AG04450 (cell line): ENCODE results near the gene EXOC6B. TPM values are rescaled to one million over a fixed set of nuclear protein-coding genes. Genes with fewer than 3 reads are reported as not detected.

ENCODE experiments used
- CTCF ChIA-PET: fragments of 300-600, 350-600 bp; formaldehyde crosslinking; extraction: SDS; loops from one replicate; lab custom pipeline; 2022; ENCODE audit warnings: antibody characterized with exemption, inconsistent platforms; lab: Charles Lee
- POLR2A ChIA-PET: fragments of 350-600 bp; formaldehyde crosslinking; extraction: SDS; loops from one replicate; lab custom pipeline; 2021; ENCODE audit warnings: antibody characterized with exemption, inconsistent platforms; lab: Yijun Ruan, JAX
- DNase-seq: peaks from one replicate; pipeline ENCODE4 v3.0.0-alpha.2; 2011; ENCODE audit warnings: low read depth, low spot score
- H3K27ac ChIP-seq: one replicate; pipeline ENCODE4 v1.5.1; 2012; ENCODE audit warnings: low read depth, low read length, control low read depth
- H3K27me3 ChIP-seq: one replicate; pipeline ENCODE4 v1.6.0; 2012; ENCODE audit warnings: low read length; ENCODE audit not compliant: control insufficient read depth, insufficient read depth
- H3K4me3 ChIP-seq: 2 replicates; pipeline ENCODE4 v1.5.1; 2011; ENCODE audit warnings: mild to moderate bottlenecking, low read depth, low read length, control low read depth
- H3K9me3 ChIP-seq: 2 replicates; pipeline ENCODE4 v1.5.1; 2012; ENCODE audit warnings: low read length; ENCODE audit not compliant: control insufficient read depth, insufficient read depth
- polyA plus RNA-seq: library from polyadenylated mRNA; depleted of rRNA; stranded (reverse); fragments of >200 nt; gene quantifications from 2 replicates; pipeline ENCODE4 v1.2.3, GENCODE V29; 2011
- TF ChIP-seq, protein P1 (sequence below): IDR thresholded peaks from 2 replicates; pipeline ENCODE4 v1.5.1; 2011; ENCODE audit warnings: low read depth, low read length, control low read depth, inconsistent platforms

EXOC6B gene
- polyA plus RNA-seq, 1 experiment = 28.7 TPM

DNA sequence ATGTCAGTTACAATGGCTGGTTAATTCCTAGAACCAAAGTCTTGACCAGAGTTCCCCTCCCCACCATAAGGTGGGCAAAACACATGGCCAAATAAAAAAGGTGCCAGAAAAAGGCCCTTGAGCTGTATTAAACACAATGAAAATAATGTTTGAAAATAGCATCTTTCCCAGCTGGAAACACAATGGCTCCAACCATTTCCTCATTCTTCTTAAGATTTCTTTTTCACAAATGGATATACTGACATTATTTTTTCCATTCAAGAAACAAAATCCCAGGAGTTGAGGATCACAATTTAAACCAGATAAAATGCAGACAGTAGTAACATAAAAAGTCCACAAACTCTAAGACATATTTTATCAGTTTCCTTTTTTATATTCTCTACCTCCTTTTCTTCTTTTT is 143.8 kb downstream of the EXOC6B start:
- Histone ChIP-seq H3K27ac (no peak overlapping the region), H3K9me3 (no peaks in the 10 kb centered on the region), H3K4me3 (no peak overlapping the region), H3K27me3 (no peaks in the 10 kb centered on the region)
- ChIA-PET CTCF (no interaction called here), POLR2A (interaction anchor here (0.7 kb wide), 1 partner anchor 20 kb away, joined by 5 read pairs; no protein-coding TSS in a partner anchor)
- TF ChIP-seq, protein P1, sequence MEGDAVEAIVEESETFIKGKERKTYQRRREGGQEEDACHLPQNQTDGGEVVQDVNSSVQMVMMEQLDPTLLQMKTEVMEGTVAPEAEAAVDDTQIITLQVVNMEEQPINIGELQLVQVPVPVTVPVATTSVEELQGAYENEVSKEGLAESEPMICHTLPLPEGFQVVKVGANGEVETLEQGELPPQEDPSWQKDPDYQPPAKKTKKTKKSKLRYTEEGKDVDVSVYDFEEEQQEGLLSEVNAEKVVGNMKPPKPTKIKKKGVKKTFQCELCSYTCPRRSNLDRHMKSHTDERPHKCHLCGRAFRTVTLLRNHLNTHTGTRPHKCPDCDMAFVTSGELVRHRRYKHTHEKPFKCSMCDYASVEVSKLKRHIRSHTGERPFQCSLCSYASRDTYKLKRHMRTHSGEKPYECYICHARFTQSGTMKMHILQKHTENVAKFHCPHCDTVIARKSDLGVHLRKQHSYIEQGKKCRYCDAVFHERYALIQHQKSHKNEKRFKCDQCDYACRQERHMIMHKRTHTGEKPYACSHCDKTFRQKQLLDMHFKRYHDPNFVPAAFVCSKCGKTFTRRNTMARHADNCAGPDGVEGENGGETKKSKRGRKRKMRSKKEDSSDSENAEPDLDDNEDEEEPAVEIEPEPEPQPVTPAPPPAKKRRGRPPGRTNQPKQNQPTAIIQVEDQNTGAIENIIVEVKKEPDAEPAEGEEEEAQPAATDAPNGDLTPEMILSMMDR = no peak
- DNase-seq = no peak

DNA sequence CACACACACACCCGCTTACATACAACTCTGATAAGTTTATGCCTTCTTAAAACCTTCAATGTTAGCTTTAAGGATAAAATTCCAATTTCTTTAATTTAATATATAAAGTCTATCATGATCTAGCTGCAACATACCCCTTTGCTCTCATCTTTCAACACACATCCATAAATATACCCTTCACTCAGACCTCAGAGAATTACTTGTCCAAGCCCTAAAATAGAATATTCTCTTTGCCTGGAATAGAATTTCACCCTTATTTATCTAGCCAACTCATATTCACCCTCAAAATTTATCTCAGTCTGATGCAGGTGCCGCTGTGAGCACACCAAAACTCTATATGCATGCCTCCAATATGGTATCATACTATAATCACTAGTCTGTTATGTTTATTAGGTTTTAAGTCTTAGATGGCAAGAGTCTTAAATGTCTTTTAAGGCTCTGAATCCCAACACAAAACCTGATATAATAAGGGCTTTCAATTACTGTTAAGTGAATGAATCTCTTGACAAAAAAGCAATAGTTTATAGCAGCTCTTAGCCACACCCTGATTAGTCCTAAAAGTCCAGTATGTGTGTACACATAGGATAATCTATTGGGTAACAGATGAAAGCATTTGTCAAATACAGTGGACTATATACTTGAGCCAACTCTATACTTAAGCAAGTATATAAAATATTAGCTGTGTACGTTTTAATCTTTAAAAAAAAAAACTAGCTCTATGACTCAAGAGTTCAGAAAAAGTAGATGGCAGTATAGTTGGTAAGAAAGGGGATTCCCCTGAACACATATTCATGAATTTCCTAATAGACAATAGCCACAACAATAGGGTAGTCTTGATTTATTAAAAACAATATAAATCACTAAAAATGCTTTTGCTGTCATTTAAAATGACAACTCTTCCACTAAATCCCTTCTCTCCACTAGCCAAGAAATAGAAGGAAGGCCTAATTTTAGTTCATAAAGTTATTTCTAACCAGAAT is 144.5 kb downstream of the EXOC6B start:
- H3K4me3 ChIP-seq = no peak overlapping the region
- CTCF ChIA-PET = interaction anchor here (0.6 kb wide), 1 partner anchor 1167 kb away, joined by 3 read pairs; no protein-coding TSS in a partner anchor

DNA sequence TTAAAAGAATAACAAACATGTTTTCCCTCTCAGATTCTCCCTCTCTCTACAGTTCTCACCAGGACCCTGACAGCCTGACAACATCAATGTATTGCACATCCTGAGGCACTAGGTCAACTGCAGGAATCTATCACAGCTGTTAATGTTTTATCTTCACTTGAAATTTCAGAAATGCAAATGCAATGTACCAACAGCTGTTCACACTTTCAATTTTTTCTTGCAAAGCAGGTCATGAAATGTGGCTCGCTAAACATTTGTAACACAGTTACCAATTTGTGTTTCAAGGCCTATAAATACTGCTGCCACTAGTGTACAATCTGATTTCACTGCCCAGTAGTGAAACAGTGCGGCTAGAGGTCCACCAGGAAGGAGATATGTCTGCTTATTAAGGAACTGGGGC is 147.8 kb downstream of the EXOC6B start:
- DNase-seq = no peak
- H3K4me3 ChIP-seq = no peak overlapping the region
- no peaks in the 10 kb centered on the region for H3K9me3 ChIP-seq
- CTCF ChIA-PET = no interaction called here
- POLR2A ChIA-PET = no interaction called here
- TF ChIP-seq, protein P1 = no peak
- H3K27me3 ChIP-seq = no peaks in the 10 kb centered on the region
- no peak overlapping the region for H3K27ac ChIP-seq

More for the DNA sequence above, 144.5 kb downstream of the EXOC6B start:
- TF ChIP-seq, protein P1 = no peak
- H3K27ac ChIP-seq = no peak overlapping the region
- no peaks in the 10 kb centered on the region for H3K27me3 ChIP-seq
- POLR2A ChIA-PET = interaction anchor here (0.7 kb wide), 1 partner anchor 20 kb away, joined by 5 read pairs; no protein-coding TSS in a partner anchor
- H3K9me3 ChIP-seq = no peaks in the 10 kb centered on the region
- no peak for DNase-seq

DNA sequence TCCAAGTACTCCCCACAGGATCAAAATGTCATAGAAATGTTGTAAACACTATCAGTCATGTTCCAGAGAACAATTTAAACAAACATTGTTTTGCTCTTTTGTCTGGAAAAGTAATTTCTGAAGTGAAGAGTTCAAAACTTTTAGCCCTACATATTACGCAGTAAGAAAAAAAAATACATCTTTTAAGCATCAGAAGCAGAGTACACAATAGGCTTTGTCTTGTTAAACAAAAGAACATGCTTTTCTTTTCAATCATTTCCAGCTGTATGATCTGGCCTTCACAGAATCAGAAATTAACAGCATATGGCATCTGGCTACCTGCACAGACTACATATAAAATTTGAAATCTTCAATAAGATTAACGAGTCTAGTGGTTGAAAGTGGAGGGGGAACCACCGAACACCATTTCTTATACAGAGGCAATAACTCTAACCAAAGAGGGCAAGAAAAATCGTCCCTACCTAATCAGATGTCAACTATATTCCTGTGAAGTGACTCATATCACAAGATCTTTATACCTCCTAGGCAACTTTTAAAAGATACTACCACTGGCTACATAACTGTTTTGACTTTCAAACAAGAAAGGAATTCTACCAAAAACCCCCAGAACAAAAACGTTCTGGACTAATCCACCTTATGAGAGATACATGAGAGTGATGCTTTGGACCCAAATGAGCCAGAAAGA is 149.3 kb downstream of the EXOC6B start:
- DNase-seq = no peak
- H3K27me3 ChIP-seq = no peaks in the 10 kb centered on the region
- no peaks in the 10 kb centered on the region for H3K9me3 ChIP-seq
- TF ChIP-seq, protein P1 = no peak
- no peak overlapping the region for H3K27ac ChIP-seq
- CTCF ChIA-PET = no interaction called here
- POLR2A ChIA-PET = interaction anchor here (0.6 kb wide), 1 partner anchor 54 kb away, joined by 4 read pairs; no protein-coding TSS in a partner anchor
- H3K4me3 ChIP-seq = no peak overlapping the region
